Measurements from ENCODE around the gene SPP1. TPM values are rescaled to one million over a fixed set of nuclear protein-coding genes. Genes with fewer than 3 reads are reported as not detected.
"Not testable (repeated sequence)": the region's sequence is repeated elsewhere in the genome, so short reads cannot be mapped to it uniquely, and the experiment has no call there.

The SPP1 gene
- total RNA-seq, 2 donors from 2014 or later, result not detected

DNA sequence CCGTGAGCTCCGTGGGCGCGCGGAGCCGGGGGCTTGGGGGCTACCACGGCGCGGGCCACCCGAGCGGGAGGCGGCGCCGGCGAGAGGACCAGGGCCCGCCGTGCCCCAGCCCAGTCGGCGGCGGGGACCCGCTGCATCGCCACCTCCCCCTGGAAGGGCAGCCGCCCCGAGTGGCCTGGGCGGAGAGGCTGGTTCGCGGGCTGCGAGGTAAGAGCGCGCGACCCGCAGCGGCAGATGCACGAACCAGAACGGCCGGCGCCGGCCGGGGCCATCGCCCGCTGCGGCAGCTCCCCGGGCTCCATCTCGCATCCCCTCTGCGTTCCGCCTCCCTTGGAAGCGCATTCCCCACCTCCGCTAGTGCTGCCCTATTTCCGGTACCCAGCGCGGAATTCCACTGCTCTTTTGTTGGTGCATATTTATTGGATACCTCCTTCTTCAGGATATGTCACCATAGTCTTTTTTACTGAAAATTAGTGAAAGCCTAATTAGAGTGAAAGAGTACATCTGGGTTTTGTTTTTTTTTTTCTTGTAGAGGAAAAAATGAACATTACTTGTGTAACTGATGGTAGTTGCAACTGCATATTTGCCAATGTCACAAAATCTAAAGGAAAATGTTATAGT lies 32.7 kb downstream of the SPP1 start:
- Mint-ChIP-seq H3K27me3 (peaks cover 0 to 9% of the 10 kb centered on the region in 2 donors), H3K27ac (peak overlapping the region; percentile 66 to 75), H3K36me3 (no peaks in the 10 kb centered on the region), H3K4me3 (peak overlapping the region; percentile 95), H3K9me3 (no peaks in the 10 kb centered on the region), H3K4me1 (ENCODE audit: low read depth in 2 of 2) (peaks cover 26 to 34% of the 10 kb centered on the region in 2 donors)
- ATAC-seq, result peak; percentile 48 to 57
- no peak for DNase-seq (ENCODE audit: low spot score)

DNA sequence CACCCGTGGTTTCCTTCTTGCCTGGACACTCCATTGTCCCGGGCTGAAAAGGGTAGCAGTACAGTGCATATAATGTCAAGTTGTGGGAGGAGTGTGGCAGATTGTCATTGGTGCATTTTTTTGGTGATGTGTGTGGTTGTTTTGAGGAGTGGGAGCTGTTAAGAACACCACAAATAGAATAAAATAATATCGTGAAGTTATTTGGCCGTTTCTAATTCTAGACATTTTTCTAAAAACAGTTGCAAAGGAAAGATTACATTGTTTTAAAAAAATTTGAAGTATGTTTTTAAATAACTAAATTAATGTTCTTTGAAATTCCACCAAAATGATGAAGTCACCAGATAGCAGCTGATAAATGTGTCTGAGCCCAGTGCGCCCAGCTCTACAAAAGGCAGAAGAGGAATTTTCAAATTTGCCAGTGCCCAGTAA lies 33.2 kb downstream of the SPP1 start:
- DNase-seq (ENCODE audit: low spot score), result no peak
- Mint-ChIP-seq H3K27me3 (peaks cover 0 to 9% of the 10 kb centered on the region in 2 donors), H3K9me3 (no peaks in the 10 kb centered on the region), H3K4me1 (ENCODE audit: low read depth in 2 of 2) (peaks cover 29 to 35% of the 10 kb centered on the region in 2 donors), H3K36me3 (no peaks in the 10 kb centered on the region), H3K27ac (peak overlapping the region; percentile 66 to 75), H3K4me3 (peak overlapping the region; percentile 95)
- ATAC-seq, result no peak

GRCh38 chr4:88009871-88010270 lies 34.4 kb downstream of the SPP1 start:
- H3K27me3 Mint-ChIP-seq, result peaks cover 0 to 9% of the 10 kb centered on the region in 2 donors
- H3K36me3 Mint-ChIP-seq, result no peaks in the 10 kb centered on the region
- no peak overlapping the region for H3K4me3 Mint-ChIP-seq
- peaks cover 33 to 35% of the 10 kb centered on the region in 2 donors for H3K4me1 Mint-ChIP-seq (ENCODE audit: low read depth in 2 of 2)
- no peak overlapping the region for H3K27ac Mint-ChIP-seq
- DNase-seq (ENCODE audit: low spot score) (no peak), ATAC-seq (no peak)
- H3K9me3 Mint-ChIP-seq, result no peaks in the 10 kb centered on the region

- Mint-ChIP-seq H3K27me3 (peaks cover 0 to 9% of the 10 kb centered on the region in 2 donors), H3K4me1 (ENCODE audit: low read depth in 2 of 2) (peaks cover 33 to 35% of the 10 kb centered on the region in 2 donors), H3K27ac (no peak overlapping the region), H3K9me3 (no peaks in the 10 kb centered on the region), H3K36me3 (no peaks in the 10 kb centered on the region), H3K4me3 (no peak overlapping the region)
- DNase-seq (ENCODE audit: low spot score), result no peak
- ATAC-seq, result no peak
These were observed 35.5 kb downstream of the SPP1 start for GRCh38 chr4:88010966-88011365.

DNA sequence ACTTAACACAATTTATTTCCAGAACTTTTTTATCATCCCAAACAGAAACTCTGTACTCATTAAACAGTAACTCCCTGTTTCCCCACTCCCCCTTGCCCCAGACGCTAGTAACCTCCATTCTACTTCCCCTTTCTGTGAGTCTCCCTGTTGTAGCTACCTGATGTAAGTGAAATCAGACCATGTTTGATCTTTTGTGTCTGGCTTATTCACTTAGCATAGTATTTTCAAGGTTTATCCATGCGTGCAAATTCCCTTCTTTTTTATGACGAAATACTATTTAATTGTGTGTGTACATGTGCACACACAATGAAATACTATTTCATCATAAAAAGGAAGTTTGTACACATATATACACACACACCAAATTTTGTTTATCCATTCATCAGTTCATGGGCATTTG lies 37.1 kb downstream of the SPP1 start:
- no peak for ATAC-seq
- H3K27ac Mint-ChIP-seq, result peak overlapping the region in 1 of 2 donors; percentile 28
- no peak overlapping the region for H3K4me3 Mint-ChIP-seq

DNA sequence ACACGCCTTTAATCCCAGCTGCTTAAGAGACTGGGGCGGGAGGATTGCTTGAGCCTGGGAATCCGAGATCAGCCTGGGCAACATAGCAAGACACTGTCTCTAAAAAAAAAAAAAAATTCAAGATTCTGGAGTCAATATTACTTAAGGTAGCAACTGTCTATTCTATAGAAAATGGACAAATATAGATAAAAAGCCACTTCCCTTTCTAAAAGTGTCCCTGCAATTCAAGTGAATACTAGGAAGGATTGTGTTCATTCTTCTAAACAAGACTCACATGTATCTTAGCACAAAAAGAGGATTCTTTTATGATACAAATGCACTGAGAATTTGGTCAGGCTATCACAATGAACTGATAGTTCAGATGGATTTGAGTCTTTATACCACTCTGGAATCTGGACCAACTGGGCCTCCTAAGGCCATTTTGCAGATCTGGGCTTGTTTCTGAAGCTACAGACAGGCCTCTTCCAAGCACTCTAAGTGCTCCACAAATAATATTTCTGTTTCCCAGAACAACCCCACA lies 38.9 kb downstream of the SPP1 start:
- no peak overlapping the region for H3K4me3 Mint-ChIP-seq
- no peaks in the 10 kb centered on the region for H3K36me3 Mint-ChIP-seq
- DNase-seq (ENCODE audit: low spot score) (no peak), ATAC-seq (no peak)
- peaks cover 0 to 3% of the 10 kb centered on the region in 2 donors for H3K27me3 Mint-ChIP-seq
- peaks cover 19 to 20% of the 10 kb centered on the region in 2 donors for H3K4me1 Mint-ChIP-seq (ENCODE audit: low read depth in 2 of 2)
- H3K9me3 Mint-ChIP-seq, result no peaks in the 10 kb centered on the region
- H3K27ac Mint-ChIP-seq, result no peak overlapping the region

More for the DNA sequence above, 37.1 kb downstream of the SPP1 start:
- Mint-ChIP-seq H3K4me1 (ENCODE audit: low read depth in 2 of 2) (peaks cover 24 to 26% of the 10 kb centered on the region in 2 donors), H3K9me3 (no peaks in the 10 kb centered on the region), H3K27me3 (peaks cover 0 to 3% of the 10 kb centered on the region in 2 donors), H3K36me3 (no peaks in the 10 kb centered on the region)
- DNase-seq (ENCODE audit: low spot score), result no peak

DNA sequence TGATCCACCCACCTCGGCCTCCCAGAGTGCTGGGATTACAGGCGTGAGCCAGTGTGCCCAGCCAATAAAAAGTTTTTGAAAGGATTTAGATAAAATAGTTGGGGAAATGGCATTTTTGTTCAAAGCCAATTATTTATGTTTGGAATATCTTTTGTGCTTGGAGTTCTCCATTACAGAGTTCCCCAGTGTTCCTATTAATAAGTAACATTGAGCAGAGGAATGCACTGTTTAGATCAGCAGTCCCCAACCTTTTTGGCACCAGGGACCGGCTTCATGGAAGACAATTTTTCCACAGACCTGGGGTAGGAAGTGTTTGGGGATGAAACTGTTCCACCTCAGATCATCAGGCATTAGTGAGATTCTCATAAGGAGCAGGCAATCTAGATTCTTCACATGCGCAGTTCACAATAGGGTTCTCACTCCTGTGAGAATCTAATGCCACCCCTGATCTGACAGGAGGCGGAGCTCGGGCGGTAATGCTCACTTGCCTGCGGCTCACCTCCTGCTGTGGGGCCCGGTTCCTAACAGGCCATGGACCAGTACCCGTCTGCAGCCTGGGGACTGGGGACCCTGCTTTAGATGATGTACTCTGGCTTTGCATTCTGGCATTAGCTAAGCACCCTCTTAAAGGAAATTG lies 40.3 kb downstream of the SPP1 start:
- Mint-ChIP-seq H3K4me1 (ENCODE audit: low read depth in 2 of 2) (peaks cover 15 to 16% of the 10 kb centered on the region in 2 donors), H3K27me3 (peaks cover 0 to 1% of the 10 kb centered on the region in 2 donors), H3K9me3 (no peaks in the 10 kb centered on the region), H3K27ac (no peak overlapping the region), H3K36me3 (no peaks in the 10 kb centered on the region), H3K4me3 (no peak overlapping the region)
- DNase-seq (ENCODE audit: low spot score) (no peak), ATAC-seq (no peak)

- Mint-ChIP-seq H3K36me3 (no peaks in the 10 kb centered on the region), H3K4me1 (ENCODE audit: low read depth in 2 of 2) (peaks cover 7 to 12% of the 10 kb centered on the region in 2 donors), H3K9me3 (no peaks in the 10 kb centered on the region), H3K27ac (no peak overlapping the region), H3K4me3 (no peak overlapping the region), H3K27me3 (no peaks in the 10 kb centered on the region)
- DNase-seq (ENCODE audit: low spot score), result no peak
- ATAC-seq, result no peak
These were observed 42.2 kb downstream of the SPP1 start for GRCh38 chr4:88017516-88018297.

DNA sequence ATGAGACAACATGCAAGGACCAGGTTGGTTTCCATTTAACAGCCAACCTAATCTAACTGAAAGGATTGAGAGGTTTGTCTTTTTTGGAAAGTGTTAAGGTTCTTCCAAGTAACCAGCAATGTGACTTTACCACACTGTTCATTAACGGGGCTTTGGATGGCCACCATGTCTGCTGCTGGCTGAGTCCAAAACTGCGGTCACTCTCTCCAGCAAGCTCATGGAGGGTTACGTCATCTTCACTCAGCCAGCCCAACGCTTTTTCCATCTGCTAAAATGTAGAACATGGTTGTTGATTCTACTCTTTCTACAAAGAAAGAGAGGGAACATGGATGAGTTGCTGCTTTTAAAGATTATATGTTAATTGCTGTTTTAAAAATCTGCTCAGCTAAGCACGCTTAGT lies 43.0 kb downstream of the SPP1 start:
- Mint-ChIP-seq H3K4me3 (no peak overlapping the region), H3K27ac (no peak overlapping the region)

GRCh38 chr4:88021824-88022223 lies 46.3 kb downstream of the SPP1 start:
- DNase-seq (ENCODE audit: low spot score) (no peak), ATAC-seq (no peak)
- no peak overlapping the region for H3K27ac Mint-ChIP-seq
- H3K4me1 Mint-ChIP-seq (ENCODE audit: low read depth in 2 of 2), result no peaks in the 10 kb centered on the region
- no peaks in the 10 kb centered on the region for H3K27me3 Mint-ChIP-seq
- peaks cover 14% of the 10 kb centered on the region for H3K36me3 Mint-ChIP-seq
- peaks cover 7% of the 10 kb centered on the region for H3K9me3 Mint-ChIP-seq
- H3K4me3 Mint-ChIP-seq, result no peak overlapping the region

More for the DNA sequence above, 43.0 kb downstream of the SPP1 start:
- Mint-ChIP-seq H3K36me3 (no peaks in the 10 kb centered on the region), H3K27me3 (no peaks in the 10 kb centered on the region), H3K9me3 (no peaks in the 10 kb centered on the region), H3K4me1 (ENCODE audit: low read depth in 2 of 2) (peaks cover 0 to 4% of the 10 kb centered on the region in 2 donors)
- DNase-seq (ENCODE audit: low spot score) (no peak), ATAC-seq (no peak)

DNA sequence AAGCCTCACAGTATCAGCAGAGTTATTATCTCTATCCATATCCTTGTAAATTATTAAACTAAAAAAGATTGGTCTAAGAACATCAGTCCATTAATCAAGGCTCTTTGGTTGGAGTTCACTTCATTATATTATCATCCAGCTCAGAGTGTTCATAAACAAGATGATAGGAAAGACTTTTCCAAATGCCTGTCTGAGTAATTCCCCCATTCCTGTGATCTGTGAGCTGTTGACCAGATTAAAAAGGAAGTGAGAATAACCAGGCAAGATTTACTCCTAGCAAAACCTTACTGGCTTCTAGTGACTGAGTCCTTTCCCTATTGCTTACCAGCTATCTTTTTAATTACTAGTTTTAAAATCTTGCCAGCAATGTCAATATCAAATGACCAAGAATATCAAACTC lies 46.8 kb downstream of the SPP1 start:
- Mint-ChIP-seq H3K27ac (no peak overlapping the region), H3K4me1 (ENCODE audit: low read depth in 2 of 2) (peaks cover 1% of the 10 kb centered on the region in 2 donors), H3K4me3 (no peak overlapping the region), H3K27me3 (no peaks in the 10 kb centered on the region), H3K9me3 (peaks cover 8% of the 10 kb centered on the region), H3K36me3 (peaks cover 14% of the 10 kb centered on the region)
- ATAC-seq (no peak), DNase-seq (ENCODE audit: low spot score) (no peak)

- Mint-ChIP-seq H3K4me1 (ENCODE audit: low read depth in 2 of 2) (peaks cover 8 to 12% of the 10 kb centered on the region in 2 donors), H3K36me3 (peaks cover 21% of the 10 kb centered on the region)
- not testable (repeated sequence) for H3K27ac Mint-ChIP-seq; ATAC-seq; H3K27me3 Mint-ChIP-seq; H3K9me3 Mint-ChIP-seq; H3K4me3 Mint-ChIP-seq; DNase-seq (ENCODE audit: low spot score)
These were observed 50.6 kb downstream of the SPP1 start for GRCh38 chr4:88025868-88026661.
